Transverse colon (tissue), 4 donors: ENCODE results near the gene OR4D1. TPM values are rescaled to one million over a fixed set of nuclear protein-coding genes. Genes with fewer than 3 reads are reported as not detected.

Experiments used
- DNase-seq: peaks from one replicate; pipeline ENCODE4 v3.0.0-alpha.2; 2019
- H3K27ac ChIP-seq, 4 donors: fragments of 200-600 bp; sonication (generic); 2 replicates each; pipeline ENCODE4 v1.5.1; 2016 to 2018; ENCODE audit warnings: inconsistent platforms in 4 of 4
- H3K27me3 ChIP-seq: fragments of 200-600 bp; sonication (generic); 2 replicates; pipeline ENCODE4 v1.5.1; 2017; ENCODE audit warnings: inconsistent platforms
- H3K36me3 ChIP-seq, 4 donors: fragments of 200-600 bp; sonication (generic); 2 replicates each; pipeline ENCODE4 v1.5.1; 2017 to 2019; ENCODE audit warnings: inconsistent platforms in 4 of 4
- H3K4me1 ChIP-seq, 4 donors: fragments of 200-600 bp; sonication (generic); 2 replicates each; pipeline ENCODE4 v1.5.1; 2017 to 2020; ENCODE audit warnings: inconsistent platforms in 4 of 4
- H3K4me3 ChIP-seq, 4 donors: fragments of 200-600 bp; sonication (generic); 1 replicate in 1 of 4; 2 replicates in 3 of 4; pipeline versions ENCODE4 v1.5.1 to v1.6.1; 2017 to 2019; ENCODE audit warnings: inconsistent platforms in 4 of 4
- H3K9me3 ChIP-seq, 2 donors: fragments of 200-600 bp; sonication (generic); 2 replicates each; pipeline ENCODE4 v1.5.1; 2017 to 2019; ENCODE audit warnings: inconsistent platforms in 2 of 2
- EP300 ChIP-seq: sonication (generic); formaldehyde crosslinking; IDR thresholded peaks from one replicate; pipeline ENCODE4 v1.6.1; 2017; ENCODE audit warnings: antibody characterized with exemption, low read depth
- POLR2A ChIP-seq: fragments of 450-650 bp; IDR thresholded peaks from one replicate; pipeline ENCODE4 v1.6.1; 2016; ENCODE audit warnings: antibody characterized with exemption, mild to moderate bottlenecking, moderate library complexity
- POLR2AphosphoS5 ChIP-seq, 3 donors: sonication (generic); formaldehyde crosslinking; IDR thresholded peaks; one replicate each; pipeline ENCODE4 v1.6.1; 2016; ENCODE audit warnings: antibody characterized with exemption in 3 of 3
- WGBS, 2 donors: methylation state at CpG; one replicate each; pipeline ENCODE4 v1.1.5; 2018; ENCODE audit warnings: low coverage in 1 of 2; 5-methylcytosine and 5-hydroxymethylcytosine counted together
- in situ Hi-C, 4 donors: fragments of 200-750 bp; cut with MboI; loops; one replicate each; pipeline versions ENCODE4 v1.15.0 to v1.15.1; 2017; ENCODE audit warnings: low sequenced_read_pairs in 3 of 4, low pct_ligation_motif_present in 1 of 4, low pct_unique_long_range_greater_than_20kb in 1 of 4
- intact Hi-C: fragments of 100-400 bp; cut with DNase I; formaldehyde crosslinking; loops from one replicate; pipeline ENCODE4 v1.15.1; 2023; ENCODE audit warnings: low total_unique reads
- total RNA-seq, 4 donors: library from RNA; depleted of rRNA; stranded (reverse); fragments of >200 nt; gene quantifications; one replicate each; pipeline ENCODE4 v1.1.0, GENCODE V29; 2016
- TF ChIP-seq, protein P1 (sequence below), 5 experiments: fragments of 200-600 bp in 3 of 5; fragments of 450-650 bp in 2 of 5; sonication (generic) in 3 of 5; IDR thresholded peaks; 1 replicate in 2 of 5; 2 replicates in 3 of 5; pipeline ENCODE4 v1.5.1; 2016 to 2017; ENCODE audit warnings: antibody characterized with exemption in 5 of 5, inconsistent platforms in 3 of 5, mild to moderate bottlenecking in 2 of 5, moderate library complexity in 1 of 5

OR4D1 gene
- total RNA-seq, 4 donors from 2014 or later, result not detected

DNA sequence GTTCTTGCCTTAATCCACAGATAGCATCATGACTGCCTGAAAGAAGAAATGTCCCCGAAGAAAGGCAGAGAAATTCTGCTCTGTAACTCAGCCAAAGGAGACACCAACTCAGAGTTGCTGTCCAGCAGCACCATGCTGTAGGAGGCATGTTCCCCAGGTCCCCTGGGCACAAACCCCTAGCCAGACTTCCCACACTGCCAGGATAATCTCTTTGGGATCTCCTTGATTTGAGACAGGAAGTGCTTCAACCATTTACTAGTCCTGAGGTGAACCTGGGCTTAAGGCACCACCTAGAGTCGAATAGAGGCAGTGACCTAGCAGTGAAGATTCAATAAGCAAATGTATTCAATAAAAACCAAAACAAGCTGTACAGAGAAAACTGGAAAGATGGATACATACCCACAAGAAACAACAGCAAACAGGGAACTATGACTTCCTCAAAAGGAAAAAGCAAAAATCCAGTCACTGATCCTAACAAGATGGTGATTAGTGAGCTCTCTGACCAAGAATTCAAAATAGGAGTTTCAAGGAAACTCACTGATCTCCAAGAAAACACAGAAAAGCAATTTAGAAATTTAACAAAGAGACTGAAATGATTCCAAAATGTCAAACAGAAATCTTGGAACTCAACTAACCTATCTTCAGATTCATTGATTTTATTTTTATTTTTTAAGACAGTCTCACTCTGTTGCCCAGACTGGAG is 24.3 kb downstream of the OR4D1 start:
- TF ChIP-seq EP300, result no peak
- no peak for TF ChIP-seq POLR2A
- TF ChIP-seq POLR2AphosphoS5 (IDR thresholded peaks at IDR 0.05), result no peak
- TF ChIP-seq, protein P1, sequence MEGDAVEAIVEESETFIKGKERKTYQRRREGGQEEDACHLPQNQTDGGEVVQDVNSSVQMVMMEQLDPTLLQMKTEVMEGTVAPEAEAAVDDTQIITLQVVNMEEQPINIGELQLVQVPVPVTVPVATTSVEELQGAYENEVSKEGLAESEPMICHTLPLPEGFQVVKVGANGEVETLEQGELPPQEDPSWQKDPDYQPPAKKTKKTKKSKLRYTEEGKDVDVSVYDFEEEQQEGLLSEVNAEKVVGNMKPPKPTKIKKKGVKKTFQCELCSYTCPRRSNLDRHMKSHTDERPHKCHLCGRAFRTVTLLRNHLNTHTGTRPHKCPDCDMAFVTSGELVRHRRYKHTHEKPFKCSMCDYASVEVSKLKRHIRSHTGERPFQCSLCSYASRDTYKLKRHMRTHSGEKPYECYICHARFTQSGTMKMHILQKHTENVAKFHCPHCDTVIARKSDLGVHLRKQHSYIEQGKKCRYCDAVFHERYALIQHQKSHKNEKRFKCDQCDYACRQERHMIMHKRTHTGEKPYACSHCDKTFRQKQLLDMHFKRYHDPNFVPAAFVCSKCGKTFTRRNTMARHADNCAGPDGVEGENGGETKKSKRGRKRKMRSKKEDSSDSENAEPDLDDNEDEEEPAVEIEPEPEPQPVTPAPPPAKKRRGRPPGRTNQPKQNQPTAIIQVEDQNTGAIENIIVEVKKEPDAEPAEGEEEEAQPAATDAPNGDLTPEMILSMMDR (IDR thresholded peaks at IDR 0.05), result peak in 3 of 5 experiments; percentile 21 to 27 (median 25)
- Histone ChIP-seq H3K9me3 (no peaks in the 10 kb centered on the region), H3K27me3 (peaks cover 13% of the 10 kb centered on the region), H3K36me3 (no peaks in the 10 kb centered on the region), H3K4me1 (no peaks in the 10 kb centered on the region), H3K27ac (no peak overlapping the region), H3K4me3 (no peak overlapping the region)
- no peak for DNase-seq
- 0 to 35% methylated on average over 1 to 2 of the region's 2 CpGs for WGBS, 2 donors
- in situ Hi-C loops (no loop called here), intact Hi-C loops (no loop called here)

DNA sequence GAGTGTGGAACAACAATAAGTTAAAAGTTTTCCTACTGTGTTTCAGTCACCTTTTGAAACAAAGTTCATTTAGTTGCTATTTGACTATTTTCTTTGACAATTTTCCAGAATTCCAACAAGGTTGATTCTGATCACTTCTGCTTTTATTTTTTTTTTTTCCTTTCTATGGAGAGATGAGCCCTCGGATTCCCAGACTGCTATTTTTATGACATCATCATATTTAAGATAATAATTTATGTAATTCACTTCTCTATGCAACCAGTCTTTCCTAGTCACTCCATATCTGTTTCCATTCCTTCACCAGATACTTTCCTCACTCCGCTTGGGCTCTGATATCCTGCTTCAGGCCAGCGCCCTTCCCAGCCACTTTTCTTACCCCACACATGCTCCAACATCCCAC is 26.7 kb downstream of the OR4D1 start:
- H3K4me3 ChIP-seq, result no peak overlapping the region
- DNase-seq, result no peak
- no peaks in the 10 kb centered on the region for H3K9me3 ChIP-seq
- intact Hi-C loops (no loop called here), in situ Hi-C loops (no loop called here)
- TF ChIP-seq EP300 (no peak), POLR2A (no peak), POLR2AphosphoS5 (IDR thresholded peaks at IDR 0.05) (no peak)
- TF ChIP-seq, protein P1 (IDR thresholded peaks at IDR 0.05), result no peak
- H3K36me3 ChIP-seq, result no peaks in the 10 kb centered on the region
- no peaks in the 10 kb centered on the region for H3K4me1 ChIP-seq
- H3K27me3 ChIP-seq, result peaks cover 7% of the 10 kb centered on the region
- 41 to 58% methylated on average over 3 of the region's 3 CpGs for WGBS, 2 donors
- no peak overlapping the region for H3K27ac ChIP-seq

DNA sequence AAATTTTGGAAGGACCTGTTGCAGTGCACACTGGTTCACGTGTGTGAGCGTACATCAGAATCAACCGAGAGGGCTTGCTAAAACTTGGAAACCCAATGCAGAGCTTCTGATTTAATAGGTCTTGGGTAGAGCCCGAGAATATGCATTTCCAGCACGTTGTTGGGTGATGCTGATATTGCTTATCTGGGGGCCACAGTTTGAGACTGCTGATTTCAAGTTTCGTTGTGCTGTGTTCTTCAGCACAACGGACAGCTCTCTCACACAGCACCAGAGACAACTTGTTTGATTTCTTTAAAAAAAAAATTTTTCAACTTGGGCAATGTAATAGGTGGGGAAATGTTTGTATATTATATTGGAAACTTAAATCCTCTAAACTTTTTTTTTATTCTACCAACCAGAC is 28.0 kb downstream of the OR4D1 start:
- H3K27me3 ChIP-seq, result peaks cover 7% of the 10 kb centered on the region
- DNase-seq, result no peak
- no peaks in the 10 kb centered on the region for H3K9me3 ChIP-seq
- no peaks in the 10 kb centered on the region for H3K36me3 ChIP-seq
- TF ChIP-seq POLR2AphosphoS5 (IDR thresholded peaks at IDR 0.05) (no peak), POLR2A (no peak), EP300 (no peak)
- TF ChIP-seq, protein P1 (IDR thresholded peaks at IDR 0.05), result no peak
- in situ Hi-C loops (no loop called here), intact Hi-C loops (no loop called here)
- no peak overlapping the region for H3K27ac ChIP-seq
- H3K4me1 ChIP-seq, result no peaks in the 10 kb centered on the region
- WGBS, 2 donors, result 39 to 47% methylated on average over 7 of the region's 7 CpGs
- no peak overlapping the region for H3K4me3 ChIP-seq

DNA sequence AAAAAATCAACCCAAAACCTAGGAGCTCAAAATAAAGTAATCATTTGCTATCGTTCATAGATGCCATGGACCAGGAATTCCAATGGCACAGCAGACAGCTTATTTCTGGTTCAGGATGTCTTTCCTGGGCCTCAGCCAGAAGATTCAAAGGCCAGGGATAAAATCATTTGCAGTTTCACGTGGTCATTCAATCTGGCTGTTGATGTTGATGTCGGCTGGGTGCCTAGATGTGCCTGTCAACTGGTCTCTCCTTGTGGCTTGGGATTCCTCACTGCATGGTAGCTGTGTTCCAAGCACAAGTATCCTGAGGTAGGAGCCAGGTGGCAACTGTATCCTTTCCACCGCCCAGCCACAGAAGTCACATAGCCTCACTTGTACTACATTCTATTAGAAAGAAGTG is 33.6 kb downstream of the OR4D1 start:
- H3K27me3 ChIP-seq, result peaks cover 4% of the 10 kb centered on the region
- no peak overlapping the region for H3K4me3 ChIP-seq
- 70 to 71% methylated on average over 2 to 4 of the region's 4 CpGs for WGBS, 2 donors
- no peaks in the 10 kb centered on the region for H3K36me3 ChIP-seq
- in situ Hi-C loops (no loop called here), intact Hi-C loops (no loop called here)
- TF ChIP-seq POLR2A, result no peak
- no peak for TF ChIP-seq EP300
- TF ChIP-seq, protein P1 (IDR thresholded peaks at IDR 0.05), result no peak
- no peak for TF ChIP-seq POLR2AphosphoS5 (IDR thresholded peaks at IDR 0.05)
- H3K27ac ChIP-seq, result no peak overlapping the region
- DNase-seq, result no peak
- H3K4me1 ChIP-seq, result no peaks in the 10 kb centered on the region
- no peaks in the 10 kb centered on the region for H3K9me3 ChIP-seq
